HepG2 (cell line): ENCODE measurements around the gene TRPT1. TPM values are rescaled to one million over a fixed set of nuclear protein-coding genes. Genes with fewer than 3 reads are reported as not detected.

Source experiments
- CCAR2 ChIP-seq: fragments of 200-400 bp; formaldehyde crosslinking; optimal IDR thresholded peaks from 2 replicates; pipeline ENCODE3; 2018; ENCODE audit warnings: low read depth, mild to moderate bottlenecking, low read length, moderate library complexity
- CREBL2 ChIP-seq: sonication (generic); formaldehyde crosslinking; IDR thresholded peaks from 2 replicates; pipeline ENCODE4 v1.8.1; 2023; ENCODE audit warnings: missing genetic modification reagents, mild to moderate bottlenecking, borderline replicate concordance
- GATA4 ChIP-seq: sonication (generic); IDR thresholded peaks from 2 replicates; pipeline ENCODE4 v1.6.1; 2016; ENCODE audit warnings: antibody characterized with exemption, low read depth, borderline replicate concordance
- GMEB1 ChIP-seq: sonication (generic); formaldehyde crosslinking; IDR thresholded peaks from 2 replicates; pipeline ENCODE4 v1.5.1; 2020; ENCODE audit warnings: missing genetic modification reagents, mild to moderate bottlenecking, borderline replicate concordance
- HDAC6 ChIP-seq: fragments of 200-600 bp; sonication (generic); IDR thresholded peaks from 2 replicates; pipeline ENCODE4 v1.7.0; 2017; ENCODE audit warnings: mild to moderate bottlenecking, antibody characterized with exemption, low read length, low read depth
- MED8 ChIP-seq: sonication (generic); formaldehyde crosslinking; IDR thresholded peaks from 2 replicates; pipeline ENCODE4 v1.8.1; 2023; ENCODE audit warnings: mild to moderate bottlenecking, missing genetic modification reagents; ENCODE audit not compliant: insufficient replicate concordance
- MTF2 ChIP-seq: sonication (generic); formaldehyde crosslinking; IDR thresholded peaks from 2 replicates; pipeline ENCODE4 v1.5.0; 2020; ENCODE audit warnings: missing genetic modification reagents, borderline replicate concordance
- MYPOP ChIP-seq: sonication (generic); formaldehyde crosslinking; IDR thresholded peaks from 2 replicates; pipeline ENCODE4 v1.8.1; 2023; ENCODE audit warnings: mild to moderate bottlenecking, moderate library complexity, missing genetic modification reagents
- NCOA5 ChIP-seq: sonication (generic); formaldehyde crosslinking; IDR thresholded peaks from 2 replicates; pipeline ENCODE4 v1.4.0; 2020; ENCODE audit warnings: missing genetic modification reagents
- NR2F2 ChIP-seq: IDR thresholded peaks from 2 replicates; pipeline ENCODE4 v1.6.1; 2012; ENCODE audit warnings: low read depth, inconsistent platforms, borderline replicate concordance
- PTBP1 ChIP-seq: fragments of 200-400 bp; formaldehyde crosslinking; IDR thresholded peaks from 2 replicates; pipeline ENCODE4 v1.6.1; 2018; ENCODE audit warnings: low read length, low read depth; ENCODE audit not compliant: poor library complexity, severe bottlenecking
- SOX5 ChIP-seq: IDR thresholded peaks from 2 replicates; pipeline ENCODE4 v1.6.1; 2016; ENCODE audit warnings: borderline replicate concordance
- ZBTB39 ChIP-seq: sonication (generic); formaldehyde crosslinking; IDR thresholded peaks from 2 replicates; pipeline ENCODE4 v1.5.0; 2020; ENCODE audit warnings: missing genetic modification reagents
- ZHX1 ChIP-seq: sonication (generic); formaldehyde crosslinking; IDR thresholded peaks from 2 replicates; pipeline ENCODE4 v1.8.1; 2022; ENCODE audit warnings: low read depth, mild to moderate bottlenecking, missing genetic modification reagents
- ZMAT5 ChIP-seq: sonication (generic); formaldehyde crosslinking; IDR thresholded peaks from 2 replicates; pipeline ENCODE4 v1.5.0; 2020; ENCODE audit warnings: mild to moderate bottlenecking, low read depth, missing genetic modification reagents, borderline replicate concordance
- ZNF205 ChIP-seq: IDR thresholded peaks from 2 replicates; pipeline ENCODE4 v1.6.1; 2018; ENCODE audit warnings: missing biosample characterization, missing genetic modification reagents
- ZNF282 ChIP-seq: fragments of 450-650 bp; IDR thresholded peaks from 2 replicates; pipeline ENCODE4 v1.6.1; 2018; ENCODE audit not compliant: partially characterized antibody
- ZNF556 ChIP-seq: sonication (generic); formaldehyde crosslinking; IDR thresholded peaks from 2 replicates; pipeline ENCODE4 v1.4.0; 2020; ENCODE audit warnings: mild to moderate bottlenecking, missing genetic modification reagents, borderline replicate concordance
- ZNF841 ChIP-seq: sonication (generic); formaldehyde crosslinking; IDR thresholded peaks from 2 replicates; pipeline ENCODE4 v1.8.1; 2023; ENCODE audit warnings: missing genetic modification reagents, borderline replicate concordance
- ZNF879 ChIP-seq: sonication (generic); formaldehyde crosslinking; IDR thresholded peaks from 2 replicates; pipeline ENCODE4 v1.8.1; 2023; ENCODE audit warnings: missing genetic modification reagents
- polyA plus RNA-seq, 8 experiments: library from polyadenylated mRNA; depleted of rRNA in 3 of 8; stranded (reverse) in 7 of 8; unstranded in 1 of 8; fragments of >200 nt; fragmentation: Illumina TruSeq in 4 of 8; extraction: Trizol in 4 of 8; gene quantifications; 2 replicates each; pipeline versions ENCODE4 v1.2.1 to v1.2.3, GENCODE V29; 2011 to 2016; ENCODE audit warnings: low read depth in 4 of 8, missing spikeins in 1 of 8, mixed read lengths in 1 of 8; ENCODE audit not compliant: insufficient read depth in 1 of 8
- total RNA-seq, 5 experiments: library from RNA; depleted of rRNA; stranded (reverse); fragments of >200 nt; fragmentation: Illumina TruSeq; extraction: Trizol; gene quantifications; 2 replicates each; pipeline ENCODE4 v1.2.3, GENCODE V29; 2016; ENCODE audit warnings: low read depth in 1 of 5

Gene TRPT1
- total and polyA plus RNA-seq, 2 of the 13 experiments (the other 11 are each of a cell fraction or from before 2014, with no cell fraction given) = 24.8 to 40.7 TPM

- TF ChIP-seq NR2F2 = peak; percentile 36; the same call in 1 of the 2 replicates
- no peak for TF ChIP-seq GMEB1 (CRISPR knock-in tag)
- TF ChIP-seq MED8 (CRISPR knock-in tag) = no peak
- no peak for TF ChIP-seq ZNF282
- TF ChIP-seq ZNF879 = no peak
- TF ChIP-seq SOX5 = no peak
- TF ChIP-seq ZNF205 (CRISPR knock-in tag) = no peak
- TF ChIP-seq HDAC6 = no peak
- TF ChIP-seq CREBL2 (CRISPR knock-in tag) = no peak
- TF ChIP-seq ZMAT5 (CRISPR knock-in tag) = no peak
- TF ChIP-seq CCAR2 = no peak
- no peak for TF ChIP-seq NCOA5
- no peak for TF ChIP-seq ZNF841 (CRISPR knock-in tag)
- TF ChIP-seq GATA4 = 0 out of 2 replicates have a peak, but pooled peaks have one; percentile 52
- TF ChIP-seq ZNF556 (CRISPR knock-in tag) = no peak
- TF ChIP-seq PTBP1 = peak; percentile 81
- TF ChIP-seq MYPOP (CRISPR knock-in tag) = peak; percentile 56; the same call in 1 of the 2 replicates
- peak; percentile 59; the same call in 1 of the 2 replicates for TF ChIP-seq MTF2 (CRISPR knock-in tag)
- TF ChIP-seq ZBTB39 (CRISPR knock-in tag) = 0 out of 2 replicates have a peak, but pooled peaks have one; percentile 52
- no peak for TF ChIP-seq ZHX1
These were observed 4.4 kb upstream of the TRPT1 start, which contains the start of gene DNAJC4 (continued) for GRCh38 chr11:64230171-64230984.
